Fibroblast of peridontal ligament (primary cell): Measurements from ENCODE around the gene DSC1.
"Not testable (repeated sequence)": the region's sequence is repeated elsewhere in the genome, so short reads cannot be mapped to it uniquely, and the experiment has no call there.

Source experiments
- DNase-seq: peaks from one replicate; pipeline ENCODE4 v3.0.0-alpha.2; 2010; ENCODE audit errors: extremely low read depth

Gene DSC1

GRCh38 chr18:31162825-31163435 lies at the start of gene DSC1:
Gene DSC1, minus strand, starts transcription at chr18:31162856. Its CDS starts 262 bp downstream, at chr18:31162594.
- no peak for DNase-seq

- no peak for DNase-seq
Measured at GRCh38 chr18:31211047-31211446, 48.4 kb upstream of the DSC1 start.

GRCh38 chr18:31209041-31209440 lies 46.4 kb upstream of the DSC1 start:
- DNase-seq = no peak

- no peak for DNase-seq
Measured at GRCh38 chr18:31207391-31207790, 44.7 kb upstream of the DSC1 start.

DNA sequence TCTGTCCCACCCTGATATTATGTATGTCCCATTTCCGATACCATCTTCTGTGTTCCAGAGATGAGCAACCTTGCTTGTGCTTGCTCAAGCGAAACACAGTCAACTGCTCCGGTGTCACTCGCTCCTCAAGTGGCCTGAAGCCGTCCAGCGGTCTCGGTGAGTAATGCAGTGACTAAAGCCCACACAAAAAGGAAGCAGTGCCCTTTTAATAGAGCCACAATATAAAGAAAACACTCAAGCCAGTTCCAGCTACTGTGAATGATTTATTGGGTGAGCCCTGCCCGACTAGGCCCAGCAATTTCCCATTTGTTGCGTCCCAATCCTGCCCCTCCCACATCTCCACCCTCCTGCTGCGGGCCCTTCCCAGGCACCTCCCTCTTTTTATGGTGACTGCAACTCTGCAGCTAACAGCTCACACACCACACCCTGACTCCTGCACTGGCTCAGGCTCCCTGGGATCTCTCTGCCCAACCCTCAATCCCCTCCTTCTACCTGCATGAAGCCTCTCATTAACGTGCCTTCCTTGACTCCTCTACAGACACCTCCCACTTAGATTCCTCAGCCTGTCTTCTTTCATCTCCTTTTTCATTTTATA lies 44.2 kb upstream of the DSC1 start:
- no peak for DNase-seq

GRCh38 chr18:31206071-31206470 lies 43.4 kb upstream of the DSC1 start:
- DNase-seq = no peak

DNA sequence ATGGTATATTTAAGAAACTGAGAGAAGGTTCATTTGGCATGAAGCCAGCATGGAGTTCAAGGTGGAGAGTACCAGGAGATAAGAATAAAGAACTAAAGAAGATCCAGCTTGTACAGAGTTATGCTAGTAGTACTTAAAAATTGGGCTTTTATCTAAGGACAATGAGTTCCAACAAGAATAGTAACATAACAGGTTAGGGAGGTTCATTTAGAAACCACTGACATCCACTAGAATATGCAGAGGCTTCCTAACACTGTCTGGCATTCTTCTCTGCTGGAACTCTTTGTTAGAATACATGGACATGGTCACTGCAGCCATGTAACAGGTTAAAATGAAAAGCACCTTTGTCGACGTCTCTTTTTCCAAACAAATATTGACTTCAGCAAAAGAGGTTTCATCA lies 42.6 kb upstream of the DSC1 start:
- DNase-seq = no peak

DNA sequence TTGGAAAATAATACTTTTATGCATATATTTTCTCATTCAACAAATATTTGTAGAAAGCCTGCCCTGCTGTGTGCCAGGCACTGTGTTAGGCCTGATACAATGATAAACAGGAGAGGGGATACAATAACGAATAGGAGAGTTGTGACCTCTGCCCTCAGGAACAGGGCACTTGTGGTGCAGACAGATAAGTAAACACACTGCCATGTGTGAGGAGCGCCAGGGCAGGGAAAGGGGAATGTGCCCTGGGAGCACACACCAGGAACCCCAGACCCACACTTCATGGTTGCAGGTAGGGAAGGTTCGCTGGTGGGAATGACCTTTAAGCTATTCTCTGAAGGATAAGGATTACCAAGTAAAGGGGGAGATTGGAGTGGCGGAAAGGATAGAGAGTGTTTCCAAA lies 42.2 kb upstream of the DSC1 start:
- no peak for DNase-seq

DNA sequence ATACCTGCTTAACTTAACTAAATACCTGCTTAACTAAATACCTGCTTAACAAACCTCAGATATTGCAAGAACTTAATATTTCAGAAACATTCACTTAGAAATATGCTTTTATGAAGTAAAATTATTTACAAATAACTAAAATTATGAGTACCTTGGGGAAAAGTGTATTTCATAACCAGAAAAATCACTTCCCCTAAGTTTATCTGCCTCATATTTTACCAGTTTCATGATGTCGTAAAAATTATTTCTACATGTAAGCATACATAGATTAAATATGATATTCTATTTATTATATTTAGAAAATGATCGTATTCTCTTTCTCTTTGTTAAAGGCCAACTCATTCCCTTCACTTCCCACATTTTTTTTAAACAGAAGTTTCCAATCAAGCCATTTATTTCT lies 41.5 kb upstream of the DSC1 start:
- DNase-seq = no peak

DNA sequence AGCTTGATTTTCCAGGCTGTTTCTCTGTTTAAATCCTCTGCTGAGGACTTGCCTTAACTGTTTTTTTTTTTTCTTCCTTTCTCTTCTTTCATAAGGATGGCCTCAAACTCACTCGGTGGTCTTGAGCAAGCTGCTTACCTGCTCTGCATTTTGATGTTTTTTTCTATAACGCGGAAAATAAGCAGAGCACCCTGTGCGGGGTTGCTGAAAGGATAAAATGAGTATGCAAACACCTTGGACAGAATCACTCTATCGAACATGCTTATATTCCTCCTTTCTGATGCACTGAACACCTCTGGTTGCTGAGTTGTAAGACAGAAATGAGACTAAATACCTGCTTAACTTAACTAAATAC lies 41.1 kb upstream of the DSC1 start:
- no peak for DNase-seq

DNA sequence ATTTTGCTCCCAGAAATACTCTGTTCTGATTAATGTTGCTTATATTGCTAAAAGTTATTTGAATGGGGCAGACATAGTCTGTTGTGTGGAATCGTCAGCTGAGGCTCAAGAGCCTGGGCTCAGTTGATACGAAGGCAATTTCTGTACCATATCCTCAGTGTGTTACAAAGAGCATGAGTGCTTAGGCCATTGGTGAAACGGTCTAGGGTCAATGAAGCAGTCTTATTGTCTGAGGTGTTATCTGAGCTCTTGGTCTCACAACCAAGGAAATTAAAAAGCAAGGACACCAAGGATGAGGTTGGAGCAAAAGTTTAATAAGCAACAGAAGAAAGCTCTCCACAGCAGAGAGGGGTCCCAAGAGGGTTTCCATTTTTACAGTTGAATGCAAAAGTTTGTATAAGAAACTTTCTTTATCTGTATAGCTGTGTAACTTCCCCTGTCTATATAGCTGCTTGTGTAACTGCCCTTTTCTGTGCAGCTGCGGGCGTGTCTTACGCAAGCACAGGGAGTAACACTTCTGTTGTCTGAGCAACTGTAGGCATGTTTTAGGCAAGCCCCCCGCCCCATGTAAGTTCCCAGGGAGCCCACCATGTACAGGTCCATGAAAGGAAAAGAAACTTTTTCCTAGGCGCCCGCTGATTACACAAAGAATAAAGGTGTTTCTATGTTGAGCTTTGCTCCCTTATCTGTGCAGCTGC lies 40.6 kb upstream of the DSC1 start:
- no peak for DNase-seq

GRCh38 chr18:31199190-31199769 lies 36.6 kb upstream of the DSC1 start:
- no peak for DNase-seq

DNA sequence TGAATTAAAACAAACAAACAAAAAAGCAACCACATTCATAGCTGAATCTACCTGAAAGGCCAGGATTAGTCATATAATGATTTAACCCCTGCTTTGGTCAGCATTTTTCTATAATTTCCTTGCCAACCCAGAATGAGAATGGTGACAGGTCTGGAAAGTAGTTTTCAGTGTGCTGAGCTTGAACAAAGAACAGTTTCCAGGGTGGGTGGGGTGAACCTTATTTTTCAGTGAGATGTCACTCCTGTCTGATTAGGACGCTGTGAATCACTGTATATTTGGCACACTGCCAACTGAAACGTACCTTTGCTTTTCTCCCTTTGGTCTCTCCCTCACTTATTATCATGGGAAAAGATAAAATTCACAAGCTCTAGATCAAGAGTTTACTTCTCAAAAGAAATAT lies 35.0 kb upstream of the DSC1 start:
- no peak for DNase-seq

GRCh38 chr18:31195063-31195462 lies 32.4 kb upstream of the DSC1 start:
- no peak for DNase-seq

- no peak for DNase-seq
Measured at GRCh38 chr18:31192086-31192776, 29.6 kb upstream of the DSC1 start.

DNA sequence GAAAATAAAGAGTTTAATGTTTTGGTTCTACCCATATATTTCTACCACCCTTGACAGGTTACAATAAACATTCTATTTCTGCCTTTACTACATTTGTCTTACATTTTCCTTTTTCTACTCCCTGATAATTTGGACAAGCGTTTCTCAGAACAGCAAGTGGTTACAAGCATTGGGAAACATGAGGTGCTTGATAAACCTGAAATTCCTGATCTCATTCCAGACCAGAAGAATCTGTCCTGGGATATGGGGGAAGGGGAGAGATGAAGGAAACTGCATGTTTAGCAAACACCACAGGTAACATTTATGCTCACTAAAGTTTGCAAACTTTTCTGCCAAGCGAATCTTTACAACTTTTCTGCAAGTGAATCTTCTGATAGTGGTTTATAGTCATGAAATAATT lies 28.3 kb upstream of the DSC1 start:
- DNase-seq = no peak

- DNase-seq = no peak
Measured at GRCh38 chr18:31189757-31190156, 27.1 kb upstream of the DSC1 start.

- DNase-seq = no peak
Measured at GRCh38 chr18:31185186-31185950, 22.7 kb upstream of the DSC1 start.

DNA sequence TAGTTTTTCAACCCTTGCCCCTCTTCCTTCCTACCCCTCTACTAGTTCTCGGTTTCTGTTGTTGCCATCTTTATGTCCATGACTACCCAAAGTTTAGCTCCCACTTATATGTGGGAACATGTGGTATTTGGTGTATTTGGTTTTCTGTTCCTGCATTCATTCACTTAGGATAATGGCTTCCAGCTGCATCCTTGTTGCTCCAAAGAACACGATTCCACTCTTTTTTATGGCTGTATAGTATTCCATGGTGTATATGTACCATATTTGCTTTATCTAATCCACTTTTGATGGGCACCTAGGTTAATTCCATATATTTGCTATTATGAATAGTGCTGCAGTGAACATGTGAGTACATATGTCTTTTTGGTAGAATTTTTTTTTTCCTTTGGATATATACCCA lies 20.6 kb upstream of the DSC1 start:
- DNase-seq = no peak

DNA sequence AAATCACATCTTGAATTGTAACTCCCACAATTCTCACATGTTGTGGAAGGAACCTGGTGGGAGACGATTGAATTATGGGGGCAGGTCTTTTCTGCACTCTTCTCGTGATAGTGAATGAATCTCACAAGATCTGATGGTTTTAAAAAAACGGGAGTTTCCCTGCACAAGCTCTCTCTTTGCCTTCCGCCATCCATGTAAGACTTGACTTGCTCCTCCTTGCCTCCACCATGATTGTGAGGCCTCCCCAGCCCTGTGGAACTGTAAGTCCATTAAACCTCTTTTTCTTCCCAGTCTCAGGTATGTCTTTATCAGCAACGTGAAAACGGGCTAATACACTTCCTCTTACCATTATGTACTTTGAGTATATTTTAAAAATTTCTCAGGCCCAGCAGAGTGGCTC lies 14.7 kb upstream of the DSC1 start:
- DNase-seq = not testable (repeated sequence)

DNA sequence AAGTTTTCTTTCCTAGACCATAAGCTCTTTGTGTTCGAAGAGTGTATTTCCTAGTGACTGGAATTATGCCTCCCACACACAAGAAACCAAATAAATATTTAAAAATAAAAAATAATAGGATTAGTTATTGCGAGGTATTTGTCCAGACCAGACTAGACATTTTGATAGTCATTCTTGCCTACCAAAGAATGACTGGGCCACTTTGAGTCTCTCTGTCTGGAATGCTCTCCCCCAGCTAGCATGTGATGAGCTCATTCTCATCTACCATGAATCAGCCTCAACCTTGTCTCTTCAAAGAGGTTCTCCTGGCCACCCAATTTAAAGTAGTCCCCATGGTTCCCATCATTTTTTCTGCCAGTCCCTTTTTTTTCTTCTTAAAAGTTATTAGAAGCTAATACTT lies 13.9 kb upstream of the DSC1 start:
- DNase-seq = no peak
